ENCODE data around the gene CYP27B1.
"Not testable (repeated sequence)": the region's sequence is repeated elsewhere in the genome, so short reads cannot be mapped to it uniquely, and the experiment has no call there.

DNA sequence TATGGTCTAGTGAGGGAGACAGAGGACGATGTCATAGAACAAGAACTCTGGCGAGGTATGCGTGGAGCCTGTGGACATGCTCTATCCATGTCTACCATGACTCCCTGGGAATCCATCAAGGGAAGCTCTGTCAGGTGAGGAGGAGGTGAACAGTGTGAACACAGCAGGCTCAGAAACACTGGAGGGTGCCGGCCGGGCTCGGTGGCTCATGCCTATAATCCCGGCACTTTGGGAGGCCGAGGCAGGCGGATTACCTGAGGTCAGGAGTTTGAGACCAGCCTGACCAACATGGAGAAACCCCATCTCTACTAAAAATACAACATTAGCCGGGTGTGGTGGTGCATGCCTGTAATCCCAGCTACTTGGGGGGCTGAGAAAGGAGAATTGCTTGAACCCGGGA, 7.8 kb upstream of the CYP27B1 start:
- not testable (repeated sequence) for TF ChIP-seq POLR2A (IDR thresholded peaks at IDR 0.05)
- TF ChIP-seq, protein P1, sequence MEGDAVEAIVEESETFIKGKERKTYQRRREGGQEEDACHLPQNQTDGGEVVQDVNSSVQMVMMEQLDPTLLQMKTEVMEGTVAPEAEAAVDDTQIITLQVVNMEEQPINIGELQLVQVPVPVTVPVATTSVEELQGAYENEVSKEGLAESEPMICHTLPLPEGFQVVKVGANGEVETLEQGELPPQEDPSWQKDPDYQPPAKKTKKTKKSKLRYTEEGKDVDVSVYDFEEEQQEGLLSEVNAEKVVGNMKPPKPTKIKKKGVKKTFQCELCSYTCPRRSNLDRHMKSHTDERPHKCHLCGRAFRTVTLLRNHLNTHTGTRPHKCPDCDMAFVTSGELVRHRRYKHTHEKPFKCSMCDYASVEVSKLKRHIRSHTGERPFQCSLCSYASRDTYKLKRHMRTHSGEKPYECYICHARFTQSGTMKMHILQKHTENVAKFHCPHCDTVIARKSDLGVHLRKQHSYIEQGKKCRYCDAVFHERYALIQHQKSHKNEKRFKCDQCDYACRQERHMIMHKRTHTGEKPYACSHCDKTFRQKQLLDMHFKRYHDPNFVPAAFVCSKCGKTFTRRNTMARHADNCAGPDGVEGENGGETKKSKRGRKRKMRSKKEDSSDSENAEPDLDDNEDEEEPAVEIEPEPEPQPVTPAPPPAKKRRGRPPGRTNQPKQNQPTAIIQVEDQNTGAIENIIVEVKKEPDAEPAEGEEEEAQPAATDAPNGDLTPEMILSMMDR (IDR thresholded peaks at IDR 0.05), result not testable (repeated sequence)

All from uterus (tissue), 2 donors.